Aorta (tissue), 5 donors: Measurements from ENCODE around the gene HSD17B1. TPM values are rescaled to one million over a fixed set of nuclear protein-coding genes. Genes with fewer than 3 reads are reported as not detected.
"Not testable (repeated sequence)": the region's sequence is repeated elsewhere in the genome, so short reads cannot be mapped to it uniquely, and the experiment has no call there.

Experiments used
- ATAC-seq: fragments of 200-7000 bp; cut with Tn5 transposase; one replicate; pipeline ENCODE4 v1.9.1; 2022; ENCODE audit warnings: moderate library complexity; ENCODE audit not compliant: low FRiP score
- DNase-seq, 2 donors: peaks; one replicate each; pipeline ENCODE4 v3.0.0-alpha.2; 2020
- H3K27ac ChIP-seq, 2 donors: one replicate each; pipeline ENCODE4 v1.5.1; 2013; ENCODE audit warnings: low read length in 2 of 2, mild to moderate bottlenecking in 2 of 2, moderate library complexity in 2 of 2, control low read depth in 1 of 2, inconsistent platforms in 1 of 2, low read depth in 1 of 2
- H3K27me3 ChIP-seq, 2 donors: one replicate each; pipeline ENCODE4 v1.6.1; 2013; ENCODE audit warnings: control low read depth in 1 of 2, low read length in 1 of 2, mild to moderate bottlenecking in 1 of 2, moderate library complexity in 1 of 2; ENCODE audit not compliant: insufficient read depth in 2 of 2, control insufficient read depth in 1 of 2
- H3K36me3 ChIP-seq, 2 donors: one replicate each; pipeline ENCODE4 v1.6.1; 2013; ENCODE audit warnings: control low read depth in 1 of 2, low read length in 1 of 2, mild to moderate bottlenecking in 1 of 2; ENCODE audit not compliant: insufficient read depth in 2 of 2, control insufficient read depth in 1 of 2
- H3K4me1 ChIP-seq, 2 donors: one replicate each; pipeline ENCODE4 v1.6.1; 2013; ENCODE audit warnings: low read length in 2 of 2, control low read depth in 1 of 2, mild to moderate bottlenecking in 1 of 2, moderate library complexity in 1 of 2; ENCODE audit not compliant: insufficient read depth in 2 of 2, control insufficient read depth in 1 of 2
- H3K4me3 ChIP-seq, 2 donors: one replicate each; pipeline ENCODE4 v1.5.1; 2013; ENCODE audit warnings: low read length in 2 of 2, control low read depth in 1 of 2, mild to moderate bottlenecking in 1 of 2
- H3K9me3 ChIP-seq: one replicate; pipeline ENCODE4 v1.6.1; 2013; ENCODE audit warnings: mild to moderate bottlenecking, low read length; ENCODE audit not compliant: control insufficient read depth
- WGBS, 2 donors: extraction: QIAGEN DNeasy Blood & Tissue Kit; methylation state at CpG; one replicate each; pipeline ENCODE4 v1.1.7; 2013; 5-methylcytosine and 5-hydroxymethylcytosine counted together
- intact Hi-C, 2 donors: fragments of 100-400 bp; cut with DNase I; formaldehyde crosslinking; loops; one replicate each; pipeline versions ENCODE4 v1.14.2 to v1.15.0; 2022
- polyA plus RNA-seq, 2 donors: library from polyadenylated mRNA; stranded (reverse); fragments of 200-250 nt; gene quantifications; one replicate each; pipeline ENCODE4 v1.2.3, GENCODE V29; 2013
- total RNA-seq, 2 donors: library from RNA; stranded (reverse); fragmentation: NEBNext Ultra II Directional; extraction: Animal tissue kit (Norgen Biotek cat#: 25700); gene quantifications; one replicate each; pipeline ENCODE4 v1.2.1, GENCODE V29; 2021
- donor health status: healthy with polysubstance abuse.
- donor health status: Bipolar disorder and iron deficiency.
- donor health status: DM: no; HTN: no; CAD: no.
- donor health status: DM: no; HTN: no; CAD: no.
- donor health status: DM: yes; HTN: yes; CAD: no.

The HSD17B1 gene
- total and polyA plus RNA-seq, 4 donors: 0.50 to 7.6 (median 0.97) TPM

DNA sequence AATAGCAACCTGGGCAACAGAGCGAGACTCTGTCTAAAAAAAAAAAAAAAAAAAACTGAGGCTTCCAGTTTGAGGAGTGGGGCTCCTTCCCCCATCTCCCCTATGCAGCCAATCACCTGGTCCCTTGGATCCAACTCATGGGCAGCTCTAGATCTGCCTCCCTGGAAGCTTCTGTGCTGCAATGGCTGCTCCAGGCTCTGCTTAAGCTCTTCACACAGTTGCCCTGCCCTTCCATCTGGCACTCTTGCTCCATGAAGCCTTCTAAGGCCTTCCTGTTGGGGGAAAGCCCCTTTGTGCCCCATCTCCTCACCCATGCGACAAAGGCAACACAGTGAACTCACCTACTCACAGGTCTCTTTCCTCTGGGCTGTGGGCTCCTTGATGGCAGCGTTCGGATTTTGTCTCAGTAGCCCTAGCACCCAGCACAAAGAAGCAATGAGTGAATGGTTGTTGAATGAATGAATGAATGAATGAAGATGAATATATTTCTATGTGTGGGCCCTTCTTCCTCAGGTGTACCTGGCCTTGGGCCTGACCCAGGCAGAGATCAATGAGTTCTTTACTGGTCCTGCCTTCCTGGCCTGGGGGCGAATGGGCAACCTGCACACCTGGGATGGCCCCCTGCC is 14.8 kb upstream of the HSD17B1 start:
- H3K36me3 ChIP-seq: peaks cover 0 to 4% of the 10 kb centered on the region in 2 donors
- H3K4me1 ChIP-seq: no peaks in the 10 kb centered on the region
- no peak overlapping the region for H3K4me3 ChIP-seq
- H3K27me3 ChIP-seq: no peaks in the 10 kb centered on the region
- H3K9me3 ChIP-seq: no peaks in the 10 kb centered on the region
- 94 to 100% methylated on average over 5 of the region's 5 CpGs for WGBS, 2 donors
- ATAC-seq: no peak
- H3K27ac ChIP-seq: no peak overlapping the region
- intact Hi-C loops: no loop called here
- no peak for DNase-seq

- Histone ChIP-seq H3K27me3 (no peaks in the 10 kb centered on the region), H3K36me3 (peaks cover 0 to 4% of the 10 kb centered on the region in 2 donors), H3K9me3 (no peaks in the 10 kb centered on the region), H3K4me1 (no peaks in the 10 kb centered on the region), H3K27ac (no peak overlapping the region), H3K4me3 (no peak overlapping the region)
- DNase-seq (no peak), ATAC-seq (no peak)
- WGBS, 2 donors: 94 to 96% methylated on average over 14 of the region's 14 CpGs
- intact Hi-C loops: no loop called here
Measured at GRCh38 chr17:42538482-42538881, 14.2 kb upstream of the HSD17B1 start.

GRCh38 chr17:42540558-42540957 is 12.2 kb upstream of the HSD17B1 start:
- DNase-seq, H3K9me3 ChIP-seq, H3K4me3 ChIP-seq, H3K27ac ChIP-seq, H3K27me3 ChIP-seq, H3K4me1 ChIP-seq, intact Hi-C loops, H3K36me3 ChIP-seq, ATAC-seq: not testable (repeated sequence)
- 87 to 98% methylated on average over 3 to 4 of the region's 4 CpGs for WGBS, 2 donors

- no peaks in the 10 kb centered on the region for H3K27me3 ChIP-seq
- H3K9me3 ChIP-seq: no peaks in the 10 kb centered on the region
- no peak overlapping the region for H3K4me3 ChIP-seq
- ATAC-seq: no peak
- no peak overlapping the region for H3K27ac ChIP-seq
- H3K36me3 ChIP-seq: peaks cover 0 to 4% of the 10 kb centered on the region in 2 donors
- H3K4me1 ChIP-seq: no peaks in the 10 kb centered on the region
- intact Hi-C loops: no loop called here
- 83 to 84% methylated on average over 17 of the region's 17 CpGs for WGBS, 2 donors
- DNase-seq: no peak
Measured at GRCh38 chr17:42541041-42541833, 11.5 kb upstream of the HSD17B1 start.

GRCh38 chr17:42543190-42544079 is 9.3 kb upstream of the HSD17B1 start:
- Histone ChIP-seq H3K36me3 (peaks cover 0 to 4% of the 10 kb centered on the region in 2 donors), H3K27me3 (no peaks in the 10 kb centered on the region), H3K4me1 (no peaks in the 10 kb centered on the region), H3K9me3 (no peaks in the 10 kb centered on the region), H3K27ac (no peak overlapping the region), H3K4me3 (no peak overlapping the region)
- ATAC-seq (no peak), DNase-seq (no peak)
- intact Hi-C loops: no loop called here
- 91 to 93% methylated on average over 39 of the region's 39 CpGs for WGBS, 2 donors

GRCh38 chr17:42544874-42545283 is 7.8 kb upstream of the HSD17B1 start:
- intact Hi-C loops: no loop called here
- 61 to 63% methylated on average over 8 of the region's 8 CpGs for WGBS, 2 donors
- no peaks in the 10 kb centered on the region for H3K4me1 ChIP-seq
- DNase-seq (no peak), ATAC-seq (no peak)
- H3K4me3 ChIP-seq: no peak overlapping the region
- H3K27me3 ChIP-seq: no peaks in the 10 kb centered on the region
- no peak overlapping the region for H3K27ac ChIP-seq
- H3K36me3 ChIP-seq: peaks cover 0 to 4% of the 10 kb centered on the region in 2 donors
- no peaks in the 10 kb centered on the region for H3K9me3 ChIP-seq

GRCh38 chr17:42545755-42546505 is 6.8 kb upstream of the HSD17B1 start:
- H3K4me1 ChIP-seq, ATAC-seq, intact Hi-C loops, H3K27me3 ChIP-seq, H3K4me3 ChIP-seq, H3K27ac ChIP-seq, H3K9me3 ChIP-seq, DNase-seq, H3K36me3 ChIP-seq: not testable (repeated sequence)
- WGBS, 2 donors: 86 to 87% methylated on average over 7 to 9 of the region's 9 CpGs

DNA sequence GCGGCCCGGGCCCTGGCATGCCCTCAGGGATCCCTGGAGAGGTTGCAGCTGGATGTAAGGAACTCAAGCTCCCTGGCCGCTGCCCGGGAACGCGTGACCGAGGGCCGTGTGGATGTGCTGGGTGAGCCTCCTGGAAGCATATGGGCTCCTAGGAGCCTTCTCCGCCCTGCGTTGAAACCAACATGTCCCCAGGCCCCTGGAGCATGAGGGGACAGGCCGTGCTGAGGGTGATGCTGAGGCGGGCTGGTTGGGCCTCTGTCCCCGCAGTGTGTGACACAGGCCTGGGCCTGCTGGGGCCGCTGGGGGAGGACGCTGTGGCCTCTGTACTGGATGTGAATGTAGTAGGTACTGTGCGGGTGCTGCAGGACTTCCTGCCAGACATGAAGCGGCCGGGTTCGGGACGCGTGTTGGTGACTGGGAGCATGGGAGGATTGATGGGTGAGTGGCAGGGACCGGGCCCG is 5.7 kb upstream of the HSD17B1 start:
- no peak overlapping the region for H3K27ac ChIP-seq
- no peak overlapping the region for H3K4me3 ChIP-seq
- ATAC-seq: no peak
- no peaks in the 10 kb centered on the region for H3K27me3 ChIP-seq
- no peaks in the 10 kb centered on the region for H3K9me3 ChIP-seq
- no peaks in the 10 kb centered on the region for H3K4me1 ChIP-seq
- no peak for DNase-seq
- intact Hi-C loops: no loop called here
- 79 to 80% methylated on average over 23 of the region's 23 CpGs for WGBS, 2 donors
- no peaks in the 10 kb centered on the region for H3K36me3 ChIP-seq
